Activated naive CD4-positive, alpha-beta T cell treated with anti-CD3 and anti-CD28 coated beads, Interleukin-2, amount 50 U/mL, for 24 hours (primary cell): Measurements from ENCODE around the gene PLAC9.

Experiments
- H3K27ac Mint-ChIP-seq: one replicate; pipeline ENCODE4 v1.8.0; 2021; ENCODE audit warnings: mild to moderate bottlenecking, mixed read lengths
- H3K27me3 Mint-ChIP-seq: one replicate; pipeline ENCODE4 v1.8.0; 2021; ENCODE audit warnings: mixed read lengths
- H3K36me3 Mint-ChIP-seq: one replicate; pipeline ENCODE4 v1.8.0; 2021; ENCODE audit warnings: mixed read lengths
- H3K4me1 Mint-ChIP-seq: one replicate; pipeline ENCODE4 v1.8.0; 2021; ENCODE audit warnings: mixed read lengths
- H3K4me3 Mint-ChIP-seq: one replicate; pipeline ENCODE4 v1.8.0; 2021; ENCODE audit warnings: mild to moderate bottlenecking, mixed read lengths
- H3K9me3 Mint-ChIP-seq: one replicate; pipeline ENCODE4 v1.8.0; 2021; ENCODE audit warnings: mixed read lengths

PLAC9 gene

GRCh38 chr10:80150172-80150571 lies 17.6 kb downstream of the PLAC9 start:
- Mint-ChIP-seq H3K4me1 (peaks cover 10% of the 10 kb centered on the region), H3K36me3 (peaks cover 34% of the 10 kb centered on the region), H3K4me3 (no peak overlapping the region), H3K9me3 (peaks cover 5% of the 10 kb centered on the region), H3K27ac (no peak overlapping the region), H3K27me3 (no peaks in the 10 kb centered on the region)

- Mint-ChIP-seq H3K27me3 (no peaks in the 10 kb centered on the region), H3K27ac (peak overlapping the region; percentile 88), H3K4me3 (no peak overlapping the region)
Observed at GRCh38 chr10:80152820-80153219, 20.3 kb downstream of the PLAC9 start.

GRCh38 chr10:80153460-80153859 lies 20.9 kb downstream of the PLAC9 start:
- Mint-ChIP-seq H3K4me3 (no peak overlapping the region), H3K4me1 (peaks cover 4% of the 10 kb centered on the region), H3K36me3 (peaks cover 57% of the 10 kb centered on the region), H3K27ac (no peak overlapping the region), H3K9me3 (peaks cover 5% of the 10 kb centered on the region), H3K27me3 (no peaks in the 10 kb centered on the region)

More at GRCh38 chr10:80152820-80153219, 20.3 kb downstream of the PLAC9 start:
- Mint-ChIP-seq H3K9me3 (peaks cover 5% of the 10 kb centered on the region), H3K4me1 (peaks cover 4% of the 10 kb centered on the region), H3K36me3 (peaks cover 54% of the 10 kb centered on the region)

DNA sequence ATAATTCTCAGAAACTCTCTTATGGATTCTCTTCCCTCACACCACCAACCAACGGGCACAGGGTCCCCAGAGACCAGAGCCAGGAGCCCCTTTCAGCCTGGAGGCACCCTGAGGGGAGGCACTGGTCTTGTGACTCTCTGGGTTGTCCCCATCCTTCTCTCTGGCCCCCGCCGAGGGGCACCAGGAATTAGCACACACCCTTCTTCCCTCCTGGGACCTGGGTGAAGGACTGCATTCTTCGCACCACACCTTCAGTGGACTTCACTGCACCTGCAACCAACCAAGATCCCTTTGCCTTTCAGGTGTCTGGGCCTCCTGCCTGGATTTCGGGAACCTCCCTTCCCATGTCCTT lies 22.1 kb downstream of the PLAC9 start:
- peaks cover 48% of the 10 kb centered on the region for H3K36me3 Mint-ChIP-seq
- H3K9me3 Mint-ChIP-seq = peaks cover under 1% of the 10 kb centered on the region
- no peaks in the 10 kb centered on the region for H3K27me3 Mint-ChIP-seq
- no peak overlapping the region for H3K4me3 Mint-ChIP-seq
- peak overlapping the region; percentile 23 for H3K27ac Mint-ChIP-seq
- peaks cover 4% of the 10 kb centered on the region for H3K4me1 Mint-ChIP-seq

- Mint-ChIP-seq H3K36me3 (peaks cover 52% of the 10 kb centered on the region), H3K4me3 (no peak overlapping the region), H3K9me3 (no peaks in the 10 kb centered on the region), H3K27me3 (no peaks in the 10 kb centered on the region), H3K27ac (peak overlapping the region; percentile 78), H3K4me1 (peaks cover 4% of the 10 kb centered on the region)
Observed at GRCh38 chr10:80154978-80155695, 22.6 kb downstream of the PLAC9 start.

DNA sequence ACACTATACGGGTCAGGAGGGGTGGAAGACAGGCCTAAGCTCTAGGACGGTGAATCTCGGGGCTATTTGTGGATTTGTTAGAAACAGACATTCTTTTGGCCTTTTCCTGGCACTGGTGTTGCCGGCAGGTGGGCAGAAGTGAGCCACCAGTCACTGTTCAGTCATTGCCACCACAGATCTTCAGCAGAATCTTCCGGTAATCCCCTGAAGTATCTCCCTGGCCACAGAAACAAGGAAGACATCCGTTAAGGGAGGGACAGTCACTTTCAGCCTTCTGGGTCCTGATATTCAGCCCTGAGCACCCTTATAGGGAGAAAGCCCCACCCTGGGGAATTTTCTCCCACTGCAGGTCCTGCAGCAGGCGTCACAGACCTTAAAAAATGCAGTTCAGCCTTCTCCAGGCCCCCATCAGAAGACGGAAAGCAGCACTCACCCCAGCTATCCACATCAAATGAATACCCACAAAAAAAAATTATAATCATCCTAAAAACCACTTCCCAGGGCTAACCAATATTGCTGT lies 23.2 kb downstream of the PLAC9 start:
- Mint-ChIP-seq H3K4me3 (no peak overlapping the region), H3K27me3 (no peaks in the 10 kb centered on the region), H3K9me3 (no peaks in the 10 kb centered on the region), H3K27ac (peak overlapping the region; percentile 78), H3K4me1 (peaks cover 4% of the 10 kb centered on the region), H3K36me3 (peaks cover 49% of the 10 kb centered on the region)

DNA sequence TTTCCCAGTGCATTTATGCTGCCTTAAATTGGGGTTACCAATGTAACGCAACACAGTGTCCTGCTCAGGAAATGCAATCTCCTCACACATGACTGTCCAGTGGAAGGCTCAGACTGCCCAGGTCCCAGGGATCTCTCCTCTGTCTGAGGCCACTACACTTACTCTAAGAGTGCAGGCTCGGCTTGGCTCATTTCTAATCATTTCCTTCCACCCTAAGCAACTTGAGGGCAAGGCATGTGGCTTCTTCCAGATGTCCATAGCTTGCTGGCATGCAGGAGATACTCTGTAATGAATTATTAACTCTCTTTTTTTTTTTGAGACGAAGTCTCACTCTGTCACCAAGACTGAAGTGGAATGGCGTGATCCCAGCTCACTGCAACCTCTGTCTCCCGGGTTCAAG lies 23.7 kb downstream of the PLAC9 start:
- Mint-ChIP-seq H3K27me3 (no peaks in the 10 kb centered on the region), H3K4me1 (peaks cover 4% of the 10 kb centered on the region), H3K36me3 (peaks cover 48% of the 10 kb centered on the region), H3K27ac (no peak overlapping the region), H3K9me3 (no peaks in the 10 kb centered on the region), H3K4me3 (no peak overlapping the region)

DNA sequence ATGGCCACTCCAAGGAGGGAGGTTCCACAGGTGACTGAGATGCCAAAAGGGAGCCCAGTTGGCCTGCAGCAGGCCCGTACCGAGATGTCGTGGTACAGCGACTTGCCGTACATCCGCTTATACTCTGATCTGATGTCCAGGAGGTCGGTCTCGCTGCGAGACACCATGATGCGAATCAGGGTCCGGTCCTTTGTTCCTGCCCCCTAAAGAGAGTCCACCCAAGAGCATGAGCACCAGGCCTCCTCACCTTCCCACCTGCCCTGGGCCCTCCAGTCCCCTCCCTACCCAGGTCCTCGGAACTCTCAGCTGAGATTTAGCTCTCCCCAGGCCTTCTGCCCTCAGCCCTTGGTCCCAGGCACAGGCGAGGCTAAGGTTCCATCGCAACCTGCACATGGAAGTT lies 25.0 kb downstream of the PLAC9 start:
- no peaks in the 10 kb centered on the region for H3K9me3 Mint-ChIP-seq
- H3K27ac Mint-ChIP-seq = no peak overlapping the region
- H3K4me3 Mint-ChIP-seq = no peak overlapping the region
- H3K4me1 Mint-ChIP-seq = peaks cover 3% of the 10 kb centered on the region
- H3K27me3 Mint-ChIP-seq = no peaks in the 10 kb centered on the region
- H3K36me3 Mint-ChIP-seq = peaks cover 46% of the 10 kb centered on the region

GRCh38 chr10:80158126-80158525 lies 25.6 kb downstream of the PLAC9 start:
- peaks cover 43% of the 10 kb centered on the region for H3K36me3 Mint-ChIP-seq
- H3K9me3 Mint-ChIP-seq = no peaks in the 10 kb centered on the region
- H3K4me1 Mint-ChIP-seq = no peaks in the 10 kb centered on the region
- no peaks in the 10 kb centered on the region for H3K27me3 Mint-ChIP-seq
- H3K27ac Mint-ChIP-seq = no peak overlapping the region
- no peak overlapping the region for H3K4me3 Mint-ChIP-seq

- no peak overlapping the region for H3K4me3 Mint-ChIP-seq
- H3K36me3 Mint-ChIP-seq = peaks cover 43% of the 10 kb centered on the region
- H3K27me3 Mint-ChIP-seq = no peaks in the 10 kb centered on the region
- no peak overlapping the region for H3K27ac Mint-ChIP-seq
- no peaks in the 10 kb centered on the region for H3K9me3 Mint-ChIP-seq
- no peaks in the 10 kb centered on the region for H3K4me1 Mint-ChIP-seq
Observed at GRCh38 chr10:80158598-80159127, 26.1 kb downstream of the PLAC9 start.

- H3K4me1 Mint-ChIP-seq = no peaks in the 10 kb centered on the region
- H3K27ac Mint-ChIP-seq = peak overlapping the region; percentile 25
- H3K9me3 Mint-ChIP-seq = no peaks in the 10 kb centered on the region
- H3K27me3 Mint-ChIP-seq = no peaks in the 10 kb centered on the region
- peaks cover 40% of the 10 kb centered on the region for H3K36me3 Mint-ChIP-seq
- no peak overlapping the region for H3K4me3 Mint-ChIP-seq
Observed at GRCh38 chr10:80159166-80159873, 26.8 kb downstream of the PLAC9 start.

GRCh38 chr10:80160361-80161320 lies 28.1 kb downstream of the PLAC9 start:
- Mint-ChIP-seq H3K9me3 (no peaks in the 10 kb centered on the region), H3K27me3 (no peaks in the 10 kb centered on the region), H3K27ac (peak overlapping the region; percentile 76), H3K36me3 (peaks cover 30% of the 10 kb centered on the region), H3K4me1 (no peaks in the 10 kb centered on the region), H3K4me3 (no peak overlapping the region)

DNA sequence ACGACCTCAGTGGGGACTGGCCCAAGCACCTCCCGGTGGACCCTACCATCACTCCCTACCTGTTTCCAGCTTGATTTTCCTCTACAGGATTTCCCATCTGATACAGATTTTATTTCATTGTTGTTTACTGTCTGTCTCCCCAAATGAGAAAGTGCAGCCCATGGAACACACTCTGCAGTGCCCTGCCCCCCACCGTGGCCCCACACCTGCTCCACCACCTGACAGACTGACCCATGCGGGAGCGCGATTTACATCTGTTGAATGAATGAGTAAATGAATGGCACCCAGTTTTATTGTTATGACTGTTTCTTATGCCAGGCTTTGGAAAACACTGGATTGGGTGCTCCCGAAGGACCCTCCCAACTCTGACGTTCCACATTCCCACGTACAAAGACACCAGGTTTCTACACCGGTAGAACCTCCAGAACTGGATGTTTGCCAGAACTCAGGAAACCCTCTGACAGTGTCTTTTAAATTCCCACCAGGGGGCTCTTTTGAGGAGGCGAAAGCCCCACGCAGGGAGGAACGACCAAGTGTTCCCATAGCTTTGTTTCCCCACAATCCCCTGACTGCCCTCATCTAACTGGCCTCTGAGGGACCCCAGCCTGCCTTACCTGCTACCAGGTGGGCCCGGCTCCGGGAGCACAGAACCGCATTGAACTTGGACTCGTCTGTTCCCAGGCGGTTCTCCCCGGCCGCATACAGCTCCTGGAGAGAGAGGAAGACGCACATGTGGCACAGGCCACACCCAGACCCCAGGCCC lies 29.0 kb downstream of the PLAC9 start:
- Mint-ChIP-seq H3K27me3 (no peaks in the 10 kb centered on the region), H3K4me3 (no peak overlapping the region), H3K9me3 (no peaks in the 10 kb centered on the region), H3K27ac (peak overlapping the region; percentile 76), H3K4me1 (no peaks in the 10 kb centered on the region), H3K36me3 (peaks cover 28% of the 10 kb centered on the region)

DNA sequence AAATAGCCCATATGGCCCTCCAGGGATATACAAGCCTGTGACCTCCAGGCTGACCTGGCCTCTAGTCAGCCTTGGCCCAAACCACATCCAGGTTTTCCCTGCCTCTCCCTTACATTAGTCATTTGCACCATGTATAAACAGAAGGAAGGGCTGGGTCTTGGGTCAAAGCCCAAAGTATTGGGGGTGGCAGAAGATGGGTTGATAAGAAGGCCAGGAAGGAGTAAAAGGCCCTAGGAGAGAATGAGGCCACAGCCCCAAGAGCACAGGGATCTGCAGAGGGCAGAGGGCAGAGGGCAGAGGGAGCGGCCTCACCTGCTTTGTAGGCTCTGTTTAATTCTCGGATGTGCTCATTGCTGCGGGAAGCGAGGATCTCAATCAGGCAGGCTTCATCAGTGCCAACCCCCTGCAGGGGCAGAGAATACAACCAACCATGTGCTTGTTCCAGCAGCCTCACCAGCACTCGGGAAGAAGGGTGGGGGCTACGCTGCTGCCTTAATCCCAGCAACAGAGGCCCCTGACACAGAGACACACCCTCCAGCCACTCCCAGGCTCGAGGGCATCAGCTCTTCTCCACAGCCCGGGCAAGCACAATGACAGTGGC lies 31.3 kb downstream of the PLAC9 start:
- H3K27me3 Mint-ChIP-seq = no peaks in the 10 kb centered on the region
- H3K9me3 Mint-ChIP-seq = no peaks in the 10 kb centered on the region
- H3K4me1 Mint-ChIP-seq = no peaks in the 10 kb centered on the region
- peaks cover 16% of the 10 kb centered on the region for H3K36me3 Mint-ChIP-seq
- no peak overlapping the region for H3K4me3 Mint-ChIP-seq
- H3K27ac Mint-ChIP-seq = peak overlapping the region; percentile 80
